Vagina (tissue), 2 donors: ENCODE data around the gene SELL.
"Not testable (repeated sequence)": the region's sequence is repeated elsewhere in the genome, so short reads cannot be mapped to it uniquely, and the experiment has no call there.

Experiments
- POLR2A ChIP-seq, 2 donors: fragments of 450-650 bp; IDR thresholded peaks; one replicate each; pipeline ENCODE4 v1.6.1; 2017; ENCODE audit warnings: antibody characterized with exemption in 2 of 2, mild to moderate bottlenecking in 2 of 2, moderate library complexity in 2 of 2
- POLR2AphosphoS5 ChIP-seq, 2 donors: sonication (generic); formaldehyde crosslinking; IDR thresholded peaks; one replicate each; pipeline ENCODE4 v1.9.0; 2017; ENCODE audit warnings: antibody characterized with exemption in 2 of 2, mild to moderate bottlenecking in 2 of 2, low read depth in 1 of 2; ENCODE audit not compliant: insufficient read depth in 1 of 2
- TF ChIP-seq, protein P1 (sequence below), 3 experiments: fragments of 450-650 bp in 2 of 3; fragments of 200-600 bp in 1 of 3; sonication (generic) in 1 of 3; IDR thresholded peaks; one replicate each; pipeline ENCODE4 v1.5.1; 2017 to 2019; ENCODE audit warnings: antibody characterized with exemption in 3 of 3, mild to moderate bottlenecking in 2 of 3, moderate library complexity in 2 of 3

GRCh38 chr1:169713090-169713489 lies 1.7 kb upstream of the SELL start:
- TF ChIP-seq POLR2A (IDR thresholded peaks at IDR 0.05); POLR2AphosphoS5 (IDR thresholded peaks at IDR 0.05; ENCODE audit: insufficient read depth in 1 of 2, low read depth in 1 of 2): not testable (repeated sequence)
- TF ChIP-seq, protein P1, sequence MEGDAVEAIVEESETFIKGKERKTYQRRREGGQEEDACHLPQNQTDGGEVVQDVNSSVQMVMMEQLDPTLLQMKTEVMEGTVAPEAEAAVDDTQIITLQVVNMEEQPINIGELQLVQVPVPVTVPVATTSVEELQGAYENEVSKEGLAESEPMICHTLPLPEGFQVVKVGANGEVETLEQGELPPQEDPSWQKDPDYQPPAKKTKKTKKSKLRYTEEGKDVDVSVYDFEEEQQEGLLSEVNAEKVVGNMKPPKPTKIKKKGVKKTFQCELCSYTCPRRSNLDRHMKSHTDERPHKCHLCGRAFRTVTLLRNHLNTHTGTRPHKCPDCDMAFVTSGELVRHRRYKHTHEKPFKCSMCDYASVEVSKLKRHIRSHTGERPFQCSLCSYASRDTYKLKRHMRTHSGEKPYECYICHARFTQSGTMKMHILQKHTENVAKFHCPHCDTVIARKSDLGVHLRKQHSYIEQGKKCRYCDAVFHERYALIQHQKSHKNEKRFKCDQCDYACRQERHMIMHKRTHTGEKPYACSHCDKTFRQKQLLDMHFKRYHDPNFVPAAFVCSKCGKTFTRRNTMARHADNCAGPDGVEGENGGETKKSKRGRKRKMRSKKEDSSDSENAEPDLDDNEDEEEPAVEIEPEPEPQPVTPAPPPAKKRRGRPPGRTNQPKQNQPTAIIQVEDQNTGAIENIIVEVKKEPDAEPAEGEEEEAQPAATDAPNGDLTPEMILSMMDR (IDR thresholded peaks at IDR 0.05), result not testable (repeated sequence)
